Psoas muscle (tissue), 8 donors: ENCODE measurements around the gene PTPRO. TPM values are rescaled to one million over a fixed set of nuclear protein-coding genes. Genes with fewer than 3 reads are reported as not detected.

ENCODE experiments used
- ATAC-seq, 4 donors: fragments of 200-7000 bp; cut with Tn5 transposase; one replicate each; pipeline ENCODE4 v1.9.1; 2020; ENCODE audit warnings: moderate library complexity in 3 of 4, mild to moderate bottlenecking in 2 of 4
- DNase-seq, 2 donors: peaks; one replicate each; pipeline ENCODE4 v3.0.0-alpha.2; 2020
- H3K27ac ChIP-seq: fragments of 200-600 bp; one replicate; pipeline ENCODE4 v1.8.0; 2022
- H3K27me3 ChIP-seq, 3 donors: fragments of 200-600 bp in 1 of 3; one replicate each; pipeline versions ENCODE4 v1.6.1 to v1.8.0; 2013 to 2022; ENCODE audit warnings: low read length in 2 of 3, mild to moderate bottlenecking in 2 of 3, moderate library complexity in 1 of 3; ENCODE audit not compliant: insufficient read depth in 3 of 3
- H3K36me3 ChIP-seq, 2 donors: fragments of 200-600 bp in 1 of 2; one replicate each; pipeline versions ENCODE4 v1.6.1 to v1.8.0; 2013 to 2022; ENCODE audit warnings: low read depth in 1 of 2, mild to moderate bottlenecking in 1 of 2, moderate library complexity in 1 of 2; ENCODE audit not compliant: insufficient read depth in 1 of 2
- H3K4me1 ChIP-seq: fragments of 200-600 bp; one replicate; pipeline ENCODE4 v1.8.0; 2022
- H3K4me3 ChIP-seq: fragments of 200-600 bp; one replicate; pipeline ENCODE4 v1.8.0; 2022; ENCODE audit warnings: mild to moderate bottlenecking
- H3K9me3 ChIP-seq: fragments of 200-600 bp; one replicate; pipeline ENCODE4 v1.8.0; 2022
- CTCF ChIP-seq: fragments of 200-600 bp; IDR thresholded peaks from one replicate; pipeline ENCODE4 v1.8.0; 2022; ENCODE audit warnings: antibody characterized with exemption
- WGBS, 3 donors: extraction: QIAGEN DNeasy Blood & Tissue Kit; methylation state at CpG; one replicate each; pipeline versions ENCODE4 v1.1.6 to v1.1.7; 2013; 5-methylcytosine and 5-hydroxymethylcytosine counted together
- intact Hi-C, 2 donors: fragments of 100-400 bp; cut with DNase I; formaldehyde crosslinking; loops; one replicate each; pipeline versions ENCODE4 v1.11.0 to v1.14.2; 2022
- polyA plus RNA-seq, 3 donors: library from polyadenylated mRNA; stranded (reverse); fragments of 200-250 nt; gene quantifications; one replicate each; pipeline ENCODE4 v1.2.3, GENCODE V29; 2013
- total RNA-seq, 4 donors: library from RNA; stranded (reverse); fragmentation: NEBNext Ultra II Directional in 2 of 4; extraction: Animal tissue kit (Norgen Biotek cat#: 25700) in 2 of 4; gene quantifications; one replicate each; pipeline versions ENCODE4 v1.2.1 to v1.2.4, GENCODE V29; 2021 to 2023
- donor health status: healthy with polysubstance abuse.
- donor health status: DM: no; HTN: no; CAD: no; lungs with moderate emphysema.
- donor health status: Bipolar disorder and iron deficiency.
- donor health status: healthy.
- donor health status: DM: yes; HTN: yes; CAD: no.
- donor health status: DM: no; HTN: no; CAD: no.
- donor health status: DM: no; HTN: no; CAD: no.
- donor health status: DM: yes; HTN: yes; CAD: no.

Gene PTPRO
- total and polyA plus RNA-seq, 7 donors, result 0.21 to 2.3 (median 0.45) TPM

DNA sequence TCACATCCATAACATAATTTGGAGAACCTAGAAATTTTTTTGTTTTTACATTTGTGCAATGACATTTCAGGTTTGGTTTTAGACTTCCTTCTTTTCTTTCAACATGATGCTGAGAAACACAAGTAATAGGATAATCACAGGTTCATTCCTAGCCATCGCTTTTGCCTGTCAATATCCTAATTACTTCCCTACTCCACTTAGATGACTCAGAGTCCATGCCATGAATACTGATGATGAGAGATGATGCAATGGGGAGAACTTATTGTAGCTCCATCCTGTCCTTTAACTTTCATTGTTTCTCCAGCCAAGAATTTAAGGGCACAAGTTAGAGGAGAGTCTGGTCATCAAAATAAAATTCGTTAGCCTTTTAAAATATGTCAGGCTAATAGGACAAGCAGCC, 101.3 kb downstream of the PTPRO start:
- H3K9me3 ChIP-seq, result no peaks in the 10 kb centered on the region
- no peaks in the 10 kb centered on the region for H3K36me3 ChIP-seq
- no peak for DNase-seq
- no peaks in the 10 kb centered on the region for H3K27me3 ChIP-seq
- ATAC-seq, result no peak
- no peak overlapping the region for H3K4me3 ChIP-seq
- H3K27ac ChIP-seq, result no peak overlapping the region
- intact Hi-C loops, result no loop called here
- no peak for TF ChIP-seq CTCF
- 53 to 62% (median 57%) methylated on average over 2 of the region's 2 CpGs for WGBS, 3 donors
- H3K4me1 ChIP-seq, result no peaks in the 10 kb centered on the region

- 89 to 93% (median 91%) methylated on average over 2 of the region's 2 CpGs for WGBS, 3 donors
- intact Hi-C loops, result no loop called here
- no peaks in the 10 kb centered on the region for H3K9me3 ChIP-seq
- H3K4me3 ChIP-seq, result no peak overlapping the region
- no peaks in the 10 kb centered on the region for H3K36me3 ChIP-seq
- no peaks in the 10 kb centered on the region for H3K4me1 ChIP-seq
- no peak overlapping the region for H3K27ac ChIP-seq
- DNase-seq (no peak), ATAC-seq (no peak)
- no peaks in the 10 kb centered on the region for H3K27me3 ChIP-seq
- no peak for TF ChIP-seq CTCF
Measured at GRCh38 chr12:15427913-15428312, 105.6 kb downstream of the PTPRO start.

- no peak for TF ChIP-seq CTCF
- DNase-seq (no peak), ATAC-seq (no peak)
- Histone ChIP-seq H3K36me3 (no peaks in the 10 kb centered on the region), H3K27me3 (no peaks in the 10 kb centered on the region), H3K27ac (no peak overlapping the region), H3K4me1 (no peaks in the 10 kb centered on the region), H3K4me3 (no peak overlapping the region), H3K9me3 (no peaks in the 10 kb centered on the region)
- WGBS, 3 donors, result 48 to 51% (median 48%) methylated on average over 2 of the region's 2 CpGs
- intact Hi-C loops, result no loop called here
Measured at GRCh38 chr12:15428632-15429031, 106.3 kb downstream of the PTPRO start.

DNA sequence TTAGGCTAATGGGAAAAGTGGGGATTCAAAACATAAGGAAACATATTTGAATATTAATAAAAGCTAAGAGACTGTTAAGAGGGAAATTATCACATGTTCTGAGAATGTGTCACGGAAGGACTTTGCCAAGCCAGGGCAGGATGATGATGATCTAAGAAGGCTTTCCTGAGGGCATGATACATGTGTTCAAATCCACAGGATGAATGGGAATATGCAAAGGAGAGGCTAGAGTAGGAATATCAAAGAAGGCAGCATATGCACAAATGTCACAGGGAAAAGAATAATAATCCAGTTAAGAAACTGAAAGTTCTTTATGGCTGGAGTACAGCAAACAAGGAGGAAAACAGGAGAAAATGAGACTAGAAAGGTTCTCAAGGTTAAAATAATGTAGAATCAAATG, 107.0 kb downstream of the PTPRO start:
- H3K4me1 ChIP-seq, result no peaks in the 10 kb centered on the region
- H3K27ac ChIP-seq, result no peak overlapping the region
- WGBS, 3 donors, result 81 to 100% (median 88%) methylated on average over 1 of the region's 1 CpG
- no peaks in the 10 kb centered on the region for H3K27me3 ChIP-seq
- no peaks in the 10 kb centered on the region for H3K36me3 ChIP-seq
- DNase-seq (no peak), ATAC-seq (no peak)
- intact Hi-C loops, result no loop called here
- no peaks in the 10 kb centered on the region for H3K9me3 ChIP-seq
- H3K4me3 ChIP-seq, result no peak overlapping the region
- no peak for TF ChIP-seq CTCF

- no peak for TF ChIP-seq CTCF
- no peak for ATAC-seq
- Histone ChIP-seq H3K4me3 (no peak overlapping the region), H3K4me1 (no peaks in the 10 kb centered on the region), H3K9me3 (no peaks in the 10 kb centered on the region), H3K27me3 (no peaks in the 10 kb centered on the region), H3K36me3 (no peaks in the 10 kb centered on the region), H3K27ac (no peak overlapping the region)
- DNase-seq, result no peak
- intact Hi-C loops, result no loop called here
- WGBS, 3 donors, result 94 to 95% (median 95%) methylated on average over 2 of the region's 2 CpGs
Measured at GRCh38 chr12:15435597-15435996, 113.3 kb downstream of the PTPRO start.
